Measurements from ENCODE around the gene FOXK1.
"Not testable (repeated sequence)": the region's sequence is repeated elsewhere in the genome, so short reads cannot be mapped to it uniquely, and the experiment has no call there.

Gene FOXK1

GRCh38 chr7:4786015-4786414 lies 103.9 kb downstream of the FOXK1 start:
- DNase-seq (ENCODE audit: low read depth): no peak

GRCh38 chr7:4787541-4787940 lies 105.4 kb downstream of the FOXK1 start:
- no peak for DNase-seq (ENCODE audit: low read depth)

GRCh38 chr7:4787947-4788626 lies 106.0 kb downstream of the FOXK1 start:
- no peak for DNase-seq (ENCODE audit: low read depth)

- DNase-seq (ENCODE audit: low read depth): no peak
Measured at GRCh38 chr7:4788627-4789189, 106.6 kb downstream of the FOXK1 start.

GRCh38 chr7:4789194-4790077 lies 107.3 kb downstream of the FOXK1 start:
- DNase-seq (ENCODE audit: low read depth): no peak

GRCh38 chr7:4790078-4790465 lies 108.0 kb downstream of the FOXK1 start:
- no peak for DNase-seq (ENCODE audit: low read depth)

- no peak for DNase-seq (ENCODE audit: low read depth)
Measured at GRCh38 chr7:4790516-4790991, 108.5 kb downstream of the FOXK1 start.

- no peak for DNase-seq (ENCODE audit: low read depth)
Measured at GRCh38 chr7:4791101-4791737, 109.1 kb downstream of the FOXK1 start.

- DNase-seq (ENCODE audit: low read depth): peak; percentile 60
Measured at GRCh38 chr7:4791738-4792536, 109.8 kb downstream of the FOXK1 start.

- DNase-seq (ENCODE audit: low read depth): no peak
Measured at GRCh38 chr7:4792537-4793126, 110.5 kb downstream of the FOXK1 start.

GRCh38 chr7:4793385-4793993 lies 111.4 kb downstream of the FOXK1 start:
- not testable (repeated sequence) for DNase-seq (ENCODE audit: low read depth)

GRCh38 chr7:4794171-4794570 lies 112.1 kb downstream of the FOXK1 start:
- DNase-seq (ENCODE audit: low read depth): not testable (repeated sequence)

- DNase-seq (ENCODE audit: low read depth): no peak
Measured at GRCh38 chr7:4794591-4795350, 112.7 kb downstream of the FOXK1 start.

GRCh38 chr7:4796453-4796852 lies 114.4 kb downstream of the FOXK1 start:
- DNase-seq (ENCODE audit: low read depth): no peak

GRCh38 chr7:4797858-4798705 lies 116.0 kb downstream of the FOXK1 start:
- DNase-seq (ENCODE audit: low read depth): peak; percentile 17

GRCh38 chr7:4798706-4799235 lies 116.7 kb downstream of the FOXK1 start:
- DNase-seq (ENCODE audit: low read depth): no peak

- no peak for DNase-seq (ENCODE audit: low read depth)
Measured at GRCh38 chr7:4799508-4800268, 117.6 kb downstream of the FOXK1 start.

GRCh38 chr7:4800487-4800886 lies 118.4 kb downstream of the FOXK1 start:
- DNase-seq (ENCODE audit: low read depth): no peak

Data from stimulated activated CD8-positive, alpha-beta memory T cell treated with anti-CD3 and anti-CD28 coated beads, Interleukin-12 subunit alpha, Interleukin-12 subunit beta, amount 100 ng/mL, for 4 hours (primary cell).